ENCODE results near the gene JAZF1.

DNA sequence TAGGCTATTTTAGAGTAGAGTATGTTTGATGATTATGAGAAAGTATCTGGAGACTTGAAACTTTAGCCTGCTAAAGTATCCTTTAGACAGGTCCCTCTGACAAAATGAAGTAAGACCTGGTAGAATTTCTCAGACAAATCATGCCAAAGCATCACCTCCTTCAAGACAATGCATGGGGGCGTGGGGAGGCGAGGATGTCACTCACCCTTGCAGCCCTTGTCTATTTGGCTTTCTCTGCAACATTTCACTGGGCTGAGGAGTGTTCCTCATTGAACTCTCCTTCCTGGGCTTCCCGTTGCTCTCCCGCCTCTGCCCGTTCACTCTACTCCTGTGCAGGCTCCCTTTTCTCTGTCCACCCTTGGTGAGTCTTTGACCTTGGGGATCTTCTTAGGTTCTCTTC is 98.5 kb downstream of the JAZF1 start:
- TF ChIP-seq, protein P1, sequence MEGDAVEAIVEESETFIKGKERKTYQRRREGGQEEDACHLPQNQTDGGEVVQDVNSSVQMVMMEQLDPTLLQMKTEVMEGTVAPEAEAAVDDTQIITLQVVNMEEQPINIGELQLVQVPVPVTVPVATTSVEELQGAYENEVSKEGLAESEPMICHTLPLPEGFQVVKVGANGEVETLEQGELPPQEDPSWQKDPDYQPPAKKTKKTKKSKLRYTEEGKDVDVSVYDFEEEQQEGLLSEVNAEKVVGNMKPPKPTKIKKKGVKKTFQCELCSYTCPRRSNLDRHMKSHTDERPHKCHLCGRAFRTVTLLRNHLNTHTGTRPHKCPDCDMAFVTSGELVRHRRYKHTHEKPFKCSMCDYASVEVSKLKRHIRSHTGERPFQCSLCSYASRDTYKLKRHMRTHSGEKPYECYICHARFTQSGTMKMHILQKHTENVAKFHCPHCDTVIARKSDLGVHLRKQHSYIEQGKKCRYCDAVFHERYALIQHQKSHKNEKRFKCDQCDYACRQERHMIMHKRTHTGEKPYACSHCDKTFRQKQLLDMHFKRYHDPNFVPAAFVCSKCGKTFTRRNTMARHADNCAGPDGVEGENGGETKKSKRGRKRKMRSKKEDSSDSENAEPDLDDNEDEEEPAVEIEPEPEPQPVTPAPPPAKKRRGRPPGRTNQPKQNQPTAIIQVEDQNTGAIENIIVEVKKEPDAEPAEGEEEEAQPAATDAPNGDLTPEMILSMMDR (IDR thresholded peaks at IDR 0.05; ENCODE audit: insufficient read depth, low read length): no peak
- TF ChIP-seq, protein P2, sequence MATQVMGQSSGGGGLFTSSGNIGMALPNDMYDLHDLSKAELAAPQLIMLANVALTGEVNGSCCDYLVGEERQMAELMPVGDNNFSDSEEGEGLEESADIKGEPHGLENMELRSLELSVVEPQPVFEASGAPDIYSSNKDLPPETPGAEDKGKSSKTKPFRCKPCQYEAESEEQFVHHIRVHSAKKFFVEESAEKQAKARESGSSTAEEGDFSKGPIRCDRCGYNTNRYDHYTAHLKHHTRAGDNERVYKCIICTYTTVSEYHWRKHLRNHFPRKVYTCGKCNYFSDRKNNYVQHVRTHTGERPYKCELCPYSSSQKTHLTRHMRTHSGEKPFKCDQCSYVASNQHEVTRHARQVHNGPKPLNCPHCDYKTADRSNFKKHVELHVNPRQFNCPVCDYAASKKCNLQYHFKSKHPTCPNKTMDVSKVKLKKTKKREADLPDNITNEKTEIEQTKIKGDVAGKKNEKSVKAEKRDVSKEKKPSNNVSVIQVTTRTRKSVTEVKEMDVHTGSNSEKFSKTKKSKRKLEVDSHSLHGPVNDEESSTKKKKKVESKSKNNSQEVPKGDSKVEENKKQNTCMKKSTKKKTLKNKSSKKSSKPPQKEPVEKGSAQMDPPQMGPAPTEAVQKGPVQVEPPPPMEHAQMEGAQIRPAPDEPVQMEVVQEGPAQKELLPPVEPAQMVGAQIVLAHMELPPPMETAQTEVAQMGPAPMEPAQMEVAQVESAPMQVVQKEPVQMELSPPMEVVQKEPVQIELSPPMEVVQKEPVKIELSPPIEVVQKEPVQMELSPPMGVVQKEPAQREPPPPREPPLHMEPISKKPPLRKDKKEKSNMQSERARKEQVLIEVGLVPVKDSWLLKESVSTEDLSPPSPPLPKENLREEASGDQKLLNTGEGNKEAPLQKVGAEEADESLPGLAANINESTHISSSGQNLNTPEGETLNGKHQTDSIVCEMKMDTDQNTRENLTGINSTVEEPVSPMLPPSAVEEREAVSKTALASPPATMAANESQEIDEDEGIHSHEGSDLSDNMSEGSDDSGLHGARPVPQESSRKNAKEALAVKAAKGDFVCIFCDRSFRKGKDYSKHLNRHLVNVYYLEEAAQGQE (IDR thresholded peaks at IDR 0.05; ENCODE audit: insufficient replicate concordance, low read depth): no peak
- TF ChIP-seq SPI1 (IDR thresholded peaks at IDR 0.05; ENCODE audit: borderline replicate concordance, low read depth): no peak

All from HL-60 (cell line).